GM21576 (cell line): ENCODE results near the gene AUNIP.

Source experiments
- ATAC-seq: cut with Tn5 transposase; IDR thresholded peaks from one replicate; pipeline ENCODE4 v1.9.1; 2021; ENCODE audit warnings: mild to moderate bottlenecking, moderate library complexity; ENCODE audit not compliant: unreplicated experiment

AUNIP gene

DNA sequence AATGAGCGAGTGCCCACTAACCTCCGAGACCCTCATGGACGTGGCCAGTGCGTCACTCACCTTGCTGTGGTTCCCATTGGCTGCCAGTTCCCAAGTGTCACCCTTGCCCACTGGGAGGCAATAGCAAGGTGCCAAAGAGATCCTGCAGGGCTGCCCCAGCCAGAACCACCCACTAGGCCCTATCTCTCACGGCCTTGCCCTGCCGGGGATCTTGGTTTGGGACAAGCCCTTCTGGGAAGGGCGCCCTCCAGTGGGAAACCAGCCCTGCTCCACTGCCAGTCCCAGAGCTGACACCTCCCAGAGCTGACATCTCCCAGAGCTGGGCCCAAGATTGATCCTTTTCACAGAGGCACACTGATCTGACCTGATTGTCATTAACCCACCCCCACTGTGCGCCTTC is 61.3 kb downstream of the AUNIP start:
- no peak for ATAC-seq

DNA sequence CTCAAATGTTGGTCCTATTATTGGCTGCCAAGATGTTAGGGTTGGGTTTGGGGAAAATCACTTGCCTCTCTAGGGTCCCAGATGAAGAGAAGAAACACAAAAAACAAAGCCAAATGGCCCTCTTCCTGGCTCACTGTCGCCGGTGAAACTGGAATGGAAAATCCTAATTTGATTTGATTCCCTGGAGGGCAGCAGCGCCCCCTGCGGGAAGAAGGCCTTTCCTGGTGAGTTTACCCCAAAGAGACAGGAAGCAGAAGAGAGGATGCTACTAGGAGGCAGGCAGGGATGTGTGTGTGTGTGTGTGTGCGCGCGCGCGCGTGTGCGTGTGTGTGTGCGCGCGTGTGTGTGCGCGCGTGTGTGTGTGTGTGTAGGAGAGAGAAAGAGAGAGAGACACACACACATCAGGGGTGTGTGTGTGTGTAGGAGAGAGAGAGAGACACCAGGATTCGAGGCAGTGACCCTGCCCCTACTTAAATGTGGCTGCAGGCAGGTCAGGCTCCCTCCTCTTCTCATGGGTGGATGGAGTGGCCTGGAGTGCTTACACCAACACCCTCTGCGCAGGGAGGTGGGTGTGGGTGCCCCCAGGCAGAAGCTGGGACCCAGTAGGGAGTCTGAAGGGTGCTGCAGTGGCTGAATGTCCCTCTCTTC is 62.3 kb downstream of the AUNIP start:
- ATAC-seq, result no peak

DNA sequence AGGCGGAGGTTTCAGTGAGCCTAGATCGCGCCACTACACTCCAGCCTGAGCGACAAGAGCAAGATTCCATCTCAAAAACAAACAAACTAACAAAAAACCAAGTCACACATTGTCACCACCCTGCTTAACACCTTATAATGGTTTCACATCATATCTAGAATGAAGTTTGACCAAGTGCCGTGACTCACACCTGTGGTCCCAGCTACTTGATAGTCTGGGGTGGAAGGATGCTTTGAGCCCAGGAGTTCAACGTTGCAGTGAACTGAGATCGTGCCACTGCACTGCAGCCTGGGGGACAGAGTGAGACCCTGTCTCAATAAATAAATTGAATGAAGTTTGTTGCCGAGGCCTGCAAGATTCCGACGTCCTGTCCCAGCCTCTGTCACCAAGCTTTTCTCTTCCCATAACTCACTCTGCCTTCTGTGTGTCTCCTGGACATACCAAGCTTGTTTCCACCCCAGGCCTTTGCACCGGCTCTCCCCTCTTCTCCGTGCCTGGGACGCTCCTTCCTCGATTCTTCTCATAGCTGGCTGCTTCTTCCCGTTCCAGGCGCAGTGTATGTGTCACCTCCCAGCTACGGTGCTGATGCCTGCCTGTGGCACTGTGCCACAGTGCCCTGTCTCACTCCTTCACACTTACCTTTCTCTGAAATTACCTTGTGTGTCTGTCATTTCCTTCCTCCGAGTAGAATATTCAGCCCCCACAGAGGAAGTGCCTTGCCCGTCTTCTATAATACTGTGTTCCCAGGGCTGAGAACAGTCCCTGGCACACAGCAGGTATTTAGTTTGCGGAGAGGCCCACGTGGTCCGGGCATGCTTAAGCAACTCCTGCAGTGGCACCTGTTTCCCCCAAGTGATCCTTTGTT is 63.1 kb downstream of the AUNIP start:
- no peak for ATAC-seq

DNA sequence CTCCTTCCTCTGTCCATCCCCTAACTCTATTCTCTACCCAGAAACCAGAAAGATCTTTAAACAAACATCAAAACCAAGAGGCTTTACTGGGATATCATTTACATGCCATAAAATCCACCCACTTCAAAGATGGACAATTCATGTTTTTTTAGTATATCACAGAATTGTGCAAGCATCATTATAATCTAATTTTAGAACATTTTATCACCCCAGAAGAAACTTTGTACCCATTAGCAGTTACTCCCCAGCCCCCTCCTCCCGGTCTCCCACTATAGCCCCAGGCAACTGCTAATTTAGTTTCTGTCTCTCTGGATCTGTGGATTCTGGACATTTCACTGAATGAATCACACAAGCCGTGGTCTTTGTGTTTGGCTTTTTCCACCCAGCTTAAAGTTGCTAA is 64.0 kb downstream of the AUNIP start:
- no peak for ATAC-seq

DNA sequence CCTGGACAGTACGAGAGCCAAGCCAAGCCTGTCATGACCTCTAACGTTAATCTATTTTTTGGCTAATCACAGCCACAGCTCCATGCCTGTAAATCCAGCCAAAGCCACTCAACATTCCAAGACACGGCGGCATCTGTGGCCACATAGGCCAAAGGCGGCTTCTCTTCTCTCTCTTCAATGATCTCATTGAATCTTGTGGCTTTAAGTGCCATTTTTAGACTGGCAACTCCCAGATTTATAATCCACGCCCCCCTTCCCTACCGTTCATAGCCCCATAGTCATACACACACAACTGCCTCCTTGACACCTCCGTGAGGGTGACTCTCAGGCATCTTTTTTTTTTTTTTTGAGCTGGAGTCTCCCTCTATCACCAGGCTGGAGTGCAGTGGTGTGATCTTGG is 64.9 kb downstream of the AUNIP start:
- ATAC-seq, result no peak

DNA sequence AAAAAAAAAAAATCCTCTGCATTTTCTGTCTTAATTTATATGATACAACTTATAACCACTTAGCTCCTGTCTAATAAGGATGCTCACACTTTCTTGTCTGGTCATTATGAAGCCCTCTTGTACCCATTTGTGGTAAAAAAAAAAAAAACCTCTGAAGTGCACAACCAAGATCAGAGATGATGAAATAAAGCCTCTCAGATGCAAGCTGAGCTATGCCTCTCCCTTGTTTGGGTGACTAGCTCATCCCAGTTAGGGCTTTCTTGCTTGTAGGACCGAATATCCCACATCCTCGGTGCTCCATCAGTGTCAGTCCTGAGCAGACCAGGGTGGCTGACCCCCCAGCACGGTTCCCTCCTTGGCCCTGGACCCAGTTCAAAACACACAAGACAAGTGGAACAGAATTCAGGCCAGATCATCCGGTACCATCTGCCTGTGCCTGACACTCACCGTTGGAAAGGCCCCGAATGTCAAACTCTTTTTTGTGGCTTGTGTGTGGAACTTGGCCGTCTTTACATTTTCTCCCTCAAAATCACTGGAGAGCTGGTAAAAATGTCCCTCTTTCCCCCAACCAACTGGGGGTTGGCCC is 65.6 kb downstream of the AUNIP start:
- no peak for ATAC-seq

DNA sequence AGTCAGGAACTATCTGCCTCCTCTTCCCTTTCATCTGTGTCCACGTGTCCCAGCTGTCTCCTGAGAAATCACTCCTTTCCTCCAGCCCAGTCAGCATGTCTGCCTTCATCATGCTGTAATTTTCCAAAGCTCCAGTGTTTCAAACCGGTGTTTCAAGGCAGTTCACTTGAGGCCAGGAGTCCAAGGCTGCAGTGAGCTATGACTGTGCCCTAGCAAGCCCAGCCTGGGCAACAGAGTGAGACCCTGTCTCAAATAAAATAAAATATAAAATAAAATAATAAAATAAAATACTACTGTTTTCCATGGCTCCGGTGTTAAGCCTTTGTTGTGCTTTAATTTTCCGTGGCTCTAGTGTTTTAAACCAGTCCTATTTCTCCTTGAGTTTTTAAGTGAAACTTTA is 67.1 kb downstream of the AUNIP start:
- ATAC-seq, result no peak

DNA sequence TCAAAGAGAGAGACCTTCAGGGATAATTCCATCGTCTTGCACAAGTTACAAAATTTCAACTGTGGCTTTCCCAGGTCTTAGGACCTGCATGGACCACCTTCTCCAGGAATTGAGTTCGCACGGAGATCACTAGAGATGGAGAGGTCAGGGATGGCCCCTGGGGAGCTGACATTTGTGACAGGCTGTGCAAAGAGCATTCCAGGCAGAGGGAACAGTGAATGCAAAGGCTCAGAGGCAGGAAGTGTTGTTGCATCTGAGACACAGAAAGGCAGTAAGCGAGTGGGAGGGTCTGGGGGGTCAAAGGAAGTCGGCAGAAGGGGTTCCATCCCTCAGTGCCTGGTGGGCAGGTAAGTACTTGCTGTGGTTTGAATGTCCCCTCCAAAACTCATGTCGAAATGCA is 68.8 kb downstream of the AUNIP start:
- no peak for ATAC-seq

DNA sequence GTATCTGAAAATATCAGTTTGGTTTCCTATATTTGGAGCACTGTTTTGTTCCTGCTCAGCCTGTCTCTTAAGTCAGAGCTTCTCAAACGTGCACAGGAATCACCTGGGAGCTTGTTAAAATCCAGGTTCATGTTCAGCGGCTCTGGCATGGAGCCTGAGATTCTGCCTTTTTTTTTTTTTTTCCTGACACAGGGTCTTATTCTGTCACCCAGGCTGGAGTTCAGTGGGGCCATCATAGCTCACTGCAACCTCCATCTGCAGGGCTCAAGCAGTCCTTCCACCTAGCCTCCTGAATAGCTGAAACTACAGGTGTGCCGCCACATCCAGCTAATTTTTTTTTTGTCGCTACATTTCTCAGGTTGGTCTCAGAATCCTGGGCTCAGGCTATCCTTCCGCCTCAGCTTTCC is 71.5 kb downstream of the AUNIP start:
- no peak for ATAC-seq

DNA sequence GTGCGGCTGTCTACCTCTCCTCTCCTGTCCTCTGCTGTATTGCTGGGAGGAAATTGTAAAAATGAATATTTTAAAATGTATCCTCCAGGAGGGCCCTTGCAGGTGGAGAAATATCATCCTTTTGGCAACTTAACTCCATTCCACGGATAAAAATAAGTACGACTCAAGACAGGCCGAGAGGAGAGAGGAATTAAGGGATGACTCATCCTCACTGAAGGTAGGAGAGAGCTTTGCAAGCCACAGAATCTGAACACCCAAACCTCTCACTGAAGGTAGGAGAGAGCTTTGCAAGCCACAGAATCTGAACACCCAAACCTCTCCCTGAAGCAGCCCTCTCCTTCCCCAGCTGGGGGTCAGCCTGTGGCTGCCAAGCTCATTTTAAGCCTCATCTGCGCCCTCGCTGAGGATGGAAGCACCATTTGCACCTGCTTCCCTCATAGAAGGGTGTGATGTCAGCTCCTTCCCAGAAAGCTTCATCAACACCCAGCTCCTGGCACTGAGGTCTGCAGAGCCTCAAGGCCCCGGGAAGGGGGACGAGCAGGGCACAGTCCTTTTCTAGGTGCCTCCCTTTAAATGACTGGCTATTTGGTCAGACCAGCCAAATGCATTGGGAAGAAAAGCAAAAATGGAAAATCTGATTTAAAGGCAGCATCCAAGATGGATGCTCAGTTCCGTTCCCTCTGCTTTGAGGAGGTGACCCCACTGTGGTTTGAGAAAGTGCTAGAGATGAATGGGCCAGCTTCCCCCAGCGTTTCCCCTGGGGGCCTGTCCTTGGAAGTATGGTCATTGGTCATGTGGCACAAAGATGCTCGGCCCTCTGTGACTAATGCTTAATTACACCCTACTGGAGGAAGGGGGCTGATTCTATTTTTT is 72.1 kb downstream of the AUNIP start:
- ATAC-seq, result no peak

DNA sequence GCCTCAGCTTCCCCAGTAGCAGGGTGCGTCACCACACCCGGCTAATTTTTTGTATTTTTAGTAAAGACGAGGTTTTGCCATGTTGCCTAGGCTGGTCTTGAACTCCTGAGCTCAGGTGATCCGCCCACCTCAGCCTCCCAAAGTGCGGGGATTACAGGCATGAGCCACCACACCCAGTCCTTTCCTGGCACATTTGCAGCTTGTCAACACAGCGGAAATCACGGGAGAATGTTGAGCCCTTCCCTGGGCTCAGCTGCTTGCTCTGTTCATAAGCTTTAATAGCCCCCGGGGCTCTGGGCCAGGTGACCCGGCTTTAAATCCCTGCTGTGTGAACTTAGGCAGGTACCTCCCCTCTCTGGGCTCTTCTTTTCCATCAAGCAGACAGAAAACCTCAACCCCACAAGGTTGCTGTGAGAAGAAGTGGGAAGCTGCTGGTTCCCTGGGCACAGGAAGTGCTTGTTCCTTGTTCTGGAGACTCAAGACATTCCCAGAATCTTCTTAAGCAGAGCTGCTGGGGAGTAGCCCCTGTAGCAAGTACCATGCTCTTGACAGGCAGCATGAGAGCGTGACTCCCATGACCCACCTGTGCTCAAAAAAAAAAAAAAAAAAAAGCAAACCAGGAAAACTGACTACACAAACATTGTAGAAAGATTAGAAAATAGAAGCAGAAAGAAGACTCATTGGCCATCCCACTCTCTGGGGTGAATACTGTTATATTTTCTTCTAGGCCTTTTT is 73.8 kb downstream of the AUNIP start:
- ATAC-seq, result no peak

DNA sequence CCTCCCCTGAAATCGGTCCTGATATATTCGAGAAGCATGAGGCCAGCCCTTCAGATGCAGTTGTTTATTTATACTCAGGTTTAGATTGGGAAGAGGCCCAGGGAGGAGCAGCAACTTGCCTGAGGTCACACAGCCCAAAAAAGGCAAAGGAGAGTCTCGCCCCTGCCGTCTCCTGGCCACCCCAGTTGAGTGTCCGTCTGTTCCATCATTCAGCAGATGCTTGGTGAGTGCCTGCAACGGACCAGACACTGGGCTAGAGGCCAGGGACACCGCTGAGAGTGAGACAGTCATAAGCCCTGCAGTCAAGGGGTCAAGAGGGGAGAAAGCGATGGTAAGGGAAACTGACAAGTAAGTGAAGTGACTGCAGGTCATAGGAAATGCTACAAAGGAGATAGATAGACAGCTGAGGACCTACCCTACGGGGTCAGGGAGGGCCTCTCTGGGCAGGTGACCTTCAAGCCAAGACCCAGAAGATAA is 74.6 kb downstream of the AUNIP start:
- ATAC-seq, result no peak
